ENCODE results near the gene UTS2B. TPM values are rescaled to one million over a fixed set of nuclear protein-coding genes. Genes with fewer than 3 reads are reported as not detected.
A peak's percentile ranks its signal among the peaks of the same experiment; 100 is the strongest.

The UTS2B gene
- total RNA-seq, 1 donor from 2014 or later: 0.80 TPM

DNA sequence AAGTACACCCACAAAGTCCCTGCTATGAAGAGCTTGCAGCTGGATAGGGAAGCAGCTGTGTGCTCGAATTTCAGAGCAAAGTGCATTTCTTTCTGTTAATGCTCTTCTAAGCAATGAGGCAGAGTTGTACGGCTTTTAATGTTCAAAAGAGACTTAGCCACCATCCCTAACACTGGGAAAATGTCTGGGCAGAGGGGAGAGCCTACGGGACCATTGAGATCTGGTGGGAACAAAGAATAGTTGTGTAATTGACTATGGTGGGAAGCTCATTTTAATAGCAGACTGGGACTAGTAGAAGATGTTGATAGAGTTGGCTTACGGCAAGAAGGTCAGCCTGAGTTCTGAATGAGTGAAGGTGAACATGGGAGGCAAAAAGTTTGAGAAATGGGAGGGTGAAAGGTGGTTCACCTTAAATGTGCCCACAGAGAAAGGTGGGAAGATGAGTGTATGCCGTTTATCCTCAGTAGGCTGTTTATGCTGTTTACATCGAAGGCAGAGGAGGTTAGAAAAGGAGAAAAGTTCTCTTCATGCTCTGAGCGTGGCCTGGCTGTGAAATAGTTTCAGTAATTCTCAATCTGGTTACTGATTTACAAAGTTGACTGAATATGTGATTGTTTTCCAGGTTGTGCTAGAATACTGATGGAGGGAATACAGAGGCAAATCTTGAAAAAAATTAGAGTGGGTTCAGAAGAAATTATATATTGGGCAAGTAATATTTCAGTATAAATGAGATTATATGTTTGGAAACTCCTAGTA is 22.9 kb upstream of the UTS2B start:
- peak; percentile 72 for DNase-seq (ENCODE audit: low read depth)

DNA sequence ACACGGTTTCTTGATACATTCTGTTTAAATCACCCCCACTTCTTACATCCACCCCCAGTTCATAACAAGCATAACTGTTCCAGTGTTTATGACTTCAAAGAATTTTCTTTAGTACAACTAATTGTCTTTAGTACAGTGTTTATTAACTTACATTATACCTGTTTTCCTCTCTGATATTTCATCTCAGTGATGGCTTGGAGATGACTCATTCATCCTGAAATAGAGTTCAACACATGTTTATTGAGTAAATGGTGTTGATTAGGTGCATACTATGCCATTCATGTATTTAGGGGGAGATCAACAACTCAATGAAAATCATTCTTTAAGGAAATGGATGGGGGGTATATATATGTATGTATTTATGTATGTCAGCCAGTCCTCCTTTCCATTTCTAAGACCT is 21.7 kb upstream of the UTS2B start:
- peak; percentile 81 for DNase-seq (ENCODE audit: low read depth)

DNA sequence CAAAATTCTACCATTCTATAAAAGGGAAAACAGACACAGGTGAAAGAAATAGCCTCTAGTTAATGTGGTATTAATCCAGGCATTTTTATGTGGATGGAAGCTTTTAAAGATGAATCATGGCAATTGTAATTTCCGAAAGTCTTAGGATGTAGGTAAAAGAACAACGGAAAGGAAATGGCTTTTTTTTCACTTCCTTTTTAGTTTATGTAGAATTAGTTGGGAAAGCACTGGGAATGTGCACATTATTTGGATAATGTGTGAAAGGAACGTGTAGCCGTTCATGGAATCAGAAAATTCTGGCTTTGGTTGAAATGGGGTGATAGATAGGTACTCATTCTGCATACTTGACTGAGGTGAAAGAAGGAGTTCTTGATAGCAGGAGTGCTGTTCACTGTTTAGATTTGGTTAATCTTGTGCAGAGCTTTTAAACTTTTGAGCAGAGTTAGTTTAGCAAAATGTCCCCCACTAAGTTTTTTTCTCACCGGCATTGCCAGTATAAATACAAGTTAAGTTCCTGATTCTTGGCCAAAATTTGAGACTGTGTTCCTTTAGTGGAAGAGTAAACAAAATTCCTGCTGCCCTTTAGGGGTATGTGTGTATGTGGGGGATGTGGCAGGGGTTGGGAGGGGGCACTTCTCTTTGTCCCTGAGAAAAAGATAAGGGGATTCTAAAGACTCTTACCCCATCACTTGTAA is 20.2 kb upstream of the UTS2B start:
- peak; percentile 58 for DNase-seq (ENCODE audit: low read depth)

DNA sequence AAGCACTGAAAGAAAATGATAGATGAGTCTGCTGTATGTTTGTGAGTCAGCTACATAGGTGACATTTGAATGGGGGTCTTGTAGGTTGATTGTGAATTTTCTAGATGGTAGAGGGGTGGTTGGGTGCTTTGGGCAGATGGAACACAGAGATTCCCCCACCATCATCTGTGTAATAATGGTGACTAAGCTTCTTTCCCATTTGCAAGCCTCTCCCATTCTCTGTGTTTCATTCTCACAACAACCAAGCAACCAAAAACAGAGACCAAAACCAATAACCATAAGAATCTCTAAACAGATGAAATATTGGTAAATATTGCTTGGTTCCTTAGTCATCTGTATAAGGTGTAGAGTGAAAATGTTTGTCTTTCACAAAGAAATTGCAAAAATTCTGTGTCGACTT is 17.8 kb upstream of the UTS2B start:
- no peak for DNase-seq (ENCODE audit: low read depth)

DNA sequence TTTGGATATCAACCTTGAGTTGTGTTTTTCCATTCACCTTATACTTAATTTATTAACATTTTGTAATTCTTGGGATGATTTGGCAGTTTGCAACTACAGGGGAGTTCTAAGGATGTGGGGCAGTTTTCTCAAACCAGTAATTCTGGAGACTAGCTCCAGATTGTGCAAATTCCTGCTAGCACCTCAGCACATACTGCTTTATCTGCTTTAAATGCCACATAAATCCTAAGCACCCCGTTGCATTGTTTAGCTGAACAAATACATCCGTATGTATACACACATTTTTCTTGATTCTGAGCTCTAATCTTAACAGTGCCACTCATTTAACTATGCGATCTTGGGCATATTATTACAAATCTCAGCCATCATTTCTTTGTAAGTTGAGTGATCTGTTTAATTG is 16.9 kb upstream of the UTS2B start:
- DNase-seq (ENCODE audit: low read depth): no peak

DNA sequence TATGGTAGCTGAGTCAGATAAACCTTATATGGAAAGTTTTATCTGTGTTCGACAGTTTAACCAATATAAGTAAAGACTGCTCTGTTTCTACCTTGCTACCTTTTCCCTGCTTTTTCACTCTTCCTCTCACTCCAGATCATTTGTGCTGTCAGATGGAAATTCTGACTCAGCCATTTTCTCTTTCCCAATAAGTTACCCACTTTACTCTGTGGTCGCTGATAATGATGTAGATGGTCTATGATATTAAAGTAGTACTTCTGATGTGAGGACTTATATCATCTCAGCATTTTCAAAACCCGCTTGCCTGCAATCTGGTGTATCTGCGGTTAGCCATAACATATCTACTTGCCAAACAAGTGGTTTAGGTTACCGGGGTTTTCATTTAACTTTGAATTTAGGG is 15.0 kb upstream of the UTS2B start:
- no peak for DNase-seq (ENCODE audit: low read depth)

DNA sequence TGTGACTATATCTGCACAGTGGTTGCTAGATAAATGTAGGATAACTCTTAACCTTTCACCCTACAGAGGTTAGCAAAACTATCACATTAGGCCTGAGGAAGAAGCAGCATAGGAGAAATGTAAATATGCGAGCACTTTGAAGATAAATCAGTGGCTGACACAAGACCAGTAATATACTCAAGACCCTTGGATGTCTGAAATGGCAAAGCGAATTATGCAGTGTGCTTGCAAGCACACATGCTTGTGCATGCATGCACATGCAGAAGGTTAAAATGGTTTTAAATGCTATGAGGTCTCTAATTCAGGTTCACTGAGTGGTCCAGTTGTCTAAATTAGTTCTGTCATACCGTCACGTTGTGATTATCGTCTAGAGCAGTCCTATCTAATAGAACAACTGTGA is 13.6 kb upstream of the UTS2B start:
- no peak for DNase-seq (ENCODE audit: low read depth)

DNA sequence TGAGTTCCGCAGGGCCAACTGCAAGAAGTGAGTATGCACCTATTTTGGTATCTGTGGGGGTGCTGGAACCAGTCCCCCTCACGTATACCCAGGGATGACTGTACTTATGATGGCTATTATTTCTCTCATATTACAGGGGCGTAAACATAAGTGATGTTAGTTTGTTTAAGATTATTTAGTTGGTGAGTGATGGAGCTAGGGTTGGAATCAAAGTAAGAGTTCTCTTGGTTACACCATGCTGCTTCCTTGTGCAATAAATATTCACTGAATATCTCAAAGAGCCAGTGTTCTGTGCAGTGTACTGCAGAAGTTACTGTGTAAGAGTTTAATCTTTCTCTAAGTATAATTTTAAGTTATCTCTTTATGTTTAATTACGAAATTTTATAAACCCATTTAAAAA is 12.8 kb upstream of the UTS2B start:
- no peak for DNase-seq (ENCODE audit: low read depth)

DNA sequence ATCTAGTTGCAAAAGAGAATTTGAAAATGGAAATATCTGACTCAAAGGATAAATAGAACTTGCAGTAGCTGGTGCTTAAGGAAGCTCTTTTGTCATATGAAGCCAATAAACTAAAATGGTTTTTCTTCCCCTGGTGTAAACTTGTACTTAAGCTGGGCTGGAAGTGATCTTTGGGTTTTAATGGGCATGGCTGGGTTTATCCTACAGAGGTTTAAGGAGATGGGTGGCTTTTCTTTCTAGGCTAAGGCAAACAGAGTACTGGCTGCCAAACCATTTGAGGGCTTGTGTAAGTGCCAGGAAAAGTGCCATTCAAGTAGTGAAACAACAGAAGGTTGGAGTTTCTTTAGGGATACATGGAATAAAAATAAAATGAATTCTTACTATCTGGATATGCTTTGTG is 12.1 kb upstream of the UTS2B start:
- DNase-seq (ENCODE audit: low read depth): no peak

DNA sequence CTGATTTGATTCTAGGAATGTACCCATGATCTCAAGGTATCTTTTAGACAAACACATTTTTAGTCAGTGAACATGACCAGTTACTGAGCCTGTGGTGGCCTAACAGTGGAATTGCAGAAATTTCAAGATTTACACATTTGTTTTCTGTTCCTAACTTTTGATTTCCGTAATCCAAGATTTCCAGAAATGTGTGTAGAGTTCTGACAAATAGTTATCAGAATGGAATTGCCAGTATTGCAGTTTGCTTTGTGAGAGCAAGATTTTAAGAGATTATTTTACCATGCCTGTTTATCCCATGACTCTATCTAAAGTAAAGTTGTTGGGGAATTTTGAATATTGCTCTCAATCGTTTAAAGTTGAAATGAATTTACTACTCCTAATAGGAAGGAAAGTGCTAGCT is 11.7 kb upstream of the UTS2B start:
- DNase-seq (ENCODE audit: low read depth): no peak

DNA sequence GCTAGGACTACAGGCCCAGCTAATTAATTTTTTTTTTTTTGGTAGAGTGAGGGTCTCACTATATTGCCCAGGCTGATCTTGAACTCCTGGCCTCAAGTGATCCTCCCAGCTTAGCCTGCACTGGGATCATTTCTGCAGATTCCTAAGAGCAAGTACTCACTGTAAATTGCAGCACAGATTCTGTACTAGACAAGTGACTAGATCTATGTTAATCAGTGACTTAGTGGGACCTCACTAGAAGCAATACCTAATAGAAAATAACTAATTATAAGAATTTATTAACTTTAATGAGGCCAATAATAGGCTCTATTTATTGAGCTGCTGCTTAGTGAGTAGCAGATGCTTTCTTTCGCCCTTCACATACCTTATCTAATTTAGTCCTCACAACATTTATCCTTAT is 10.6 kb upstream of the UTS2B start:
- no peak for DNase-seq (ENCODE audit: low read depth)

DNA sequence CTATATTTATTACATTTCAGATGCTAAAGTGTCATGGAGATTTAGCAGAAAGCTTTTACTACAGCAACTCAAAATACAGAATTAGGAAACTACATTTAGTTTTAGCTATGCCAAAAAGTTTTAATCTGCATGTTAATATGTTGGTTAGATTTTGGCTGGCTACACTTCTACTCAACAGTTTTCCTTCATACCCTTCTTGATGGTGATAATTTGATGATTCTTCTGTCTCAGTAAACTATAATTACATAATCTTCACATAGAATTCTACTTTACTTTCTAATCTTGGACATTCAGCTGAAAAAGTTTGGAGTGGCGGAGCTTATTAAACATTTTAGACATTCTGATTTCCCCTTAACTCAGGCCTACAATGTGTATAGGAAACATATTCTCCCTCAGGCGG is 10.0 kb upstream of the UTS2B start:
- DNase-seq (ENCODE audit: low read depth): no peak

DNA sequence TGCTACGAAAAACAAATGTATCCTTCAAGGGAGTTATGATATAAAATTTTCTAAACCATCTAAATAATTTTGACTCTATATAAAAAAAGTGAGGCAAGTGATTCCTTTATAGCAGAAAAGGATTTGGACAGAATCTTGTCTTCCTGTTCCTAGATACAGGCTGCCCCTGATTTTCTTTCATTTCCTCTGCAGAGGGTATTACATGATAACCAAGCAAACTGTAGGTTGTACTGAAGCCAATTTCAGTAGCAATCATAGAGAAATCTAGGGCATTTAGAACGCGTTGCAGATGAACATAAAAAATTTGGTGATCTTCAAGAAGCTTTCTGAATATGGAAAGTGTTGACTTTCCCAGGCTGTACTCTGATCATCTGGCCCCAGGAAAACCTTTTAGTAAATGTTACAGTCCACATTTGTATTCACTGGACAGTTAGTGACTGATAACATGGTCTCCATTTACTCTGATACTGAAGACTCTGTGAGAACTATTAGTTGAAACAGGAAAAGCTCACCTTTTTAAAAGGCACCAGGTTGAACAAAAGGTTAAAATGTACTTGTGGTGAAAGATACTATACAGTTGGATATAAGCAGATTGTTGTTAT is 9.1 kb upstream of the UTS2B start:
- DNase-seq (ENCODE audit: low read depth): no peak

DNA sequence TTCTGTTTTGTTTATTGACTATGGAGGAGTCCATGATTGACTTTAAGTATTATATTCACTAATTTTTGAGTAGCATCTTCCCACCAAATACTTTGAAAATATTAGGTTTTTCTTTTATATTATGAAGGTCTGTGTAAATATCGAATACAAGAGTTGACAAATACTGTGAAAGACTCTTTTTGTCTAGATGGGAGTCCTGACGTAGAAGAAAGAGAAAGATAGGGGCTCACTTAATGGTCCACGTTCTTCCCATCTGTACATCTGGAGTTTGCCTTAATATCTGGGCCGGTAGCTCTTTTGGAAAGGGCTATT is 7.8 kb upstream of the UTS2B start:
- DNase-seq (ENCODE audit: low read depth): no peak

DNA sequence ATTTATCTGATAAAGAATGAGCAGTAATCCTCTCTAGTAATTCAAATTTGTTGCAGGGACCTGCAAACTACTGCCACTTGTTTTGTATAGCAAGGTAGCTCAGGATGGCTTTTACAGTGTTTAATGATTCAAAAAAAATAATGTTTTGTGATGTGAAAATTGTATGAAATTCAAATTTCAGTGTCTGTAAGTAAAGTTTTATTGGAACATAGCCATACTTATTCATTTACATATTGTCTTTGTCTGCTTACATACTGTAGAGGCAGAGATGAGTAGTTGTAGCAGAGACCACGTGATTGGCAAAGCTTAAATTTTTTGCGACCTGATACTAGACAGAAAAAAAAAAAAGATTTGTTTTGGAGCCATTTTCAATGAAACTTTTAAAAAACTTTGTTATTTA is 6.5 kb upstream of the UTS2B start:
- DNase-seq (ENCODE audit: low read depth): no peak

DNA sequence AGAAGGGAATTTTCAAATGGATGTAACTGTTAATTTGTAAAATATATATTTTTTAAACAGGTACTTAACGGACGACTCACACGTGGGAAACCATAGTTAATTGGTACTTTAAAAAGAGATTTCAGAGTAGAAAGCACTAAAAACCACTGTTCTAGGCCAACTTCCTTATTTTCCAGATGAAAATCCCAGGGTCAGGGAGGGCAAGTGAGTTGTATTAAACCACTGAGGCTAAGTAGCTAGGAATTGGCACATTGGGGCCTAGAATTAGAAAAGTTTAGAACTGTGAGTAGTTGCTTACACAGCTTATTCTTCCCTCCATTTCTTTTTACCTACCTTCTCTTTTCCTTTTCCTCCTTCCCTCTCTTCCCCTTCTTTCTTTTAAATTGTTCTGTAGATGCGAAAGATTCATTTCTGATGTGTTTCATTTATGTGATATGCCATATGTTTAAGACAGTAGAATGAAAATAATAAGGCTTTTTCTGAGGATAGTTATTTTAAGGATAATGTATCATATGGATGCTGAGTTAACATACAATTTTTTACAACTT is 4.1 kb upstream of the UTS2B start:
- no peak for DNase-seq (ENCODE audit: low read depth)

DNA sequence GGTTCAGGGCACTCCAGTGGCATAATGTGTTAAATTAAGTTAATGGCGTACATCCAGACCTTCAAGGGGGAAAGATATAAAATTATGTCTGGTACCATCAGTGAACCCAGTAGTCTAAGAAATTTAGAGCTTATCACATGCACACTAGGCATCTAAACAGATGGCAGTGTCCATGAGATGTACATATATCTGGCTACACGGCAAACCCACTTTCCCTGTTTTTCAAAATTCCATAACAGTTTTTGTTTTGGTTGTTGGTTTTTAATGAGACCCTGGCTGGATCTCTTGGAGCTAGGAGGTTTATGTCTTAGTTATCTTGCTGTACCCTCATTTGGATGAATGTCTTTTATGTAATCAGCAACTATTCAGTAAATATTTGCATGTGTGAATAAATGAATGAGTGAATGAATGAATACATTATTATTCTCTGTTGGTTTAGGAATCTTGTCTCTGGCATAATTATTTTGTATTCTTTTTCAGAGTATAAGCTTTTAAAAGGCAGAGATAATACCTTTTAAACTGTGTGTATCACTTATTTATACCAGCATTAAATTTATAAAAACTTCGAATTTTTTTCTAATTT is 3.1 kb upstream of the UTS2B start:
- DNase-seq (ENCODE audit: low read depth): no peak

DNA sequence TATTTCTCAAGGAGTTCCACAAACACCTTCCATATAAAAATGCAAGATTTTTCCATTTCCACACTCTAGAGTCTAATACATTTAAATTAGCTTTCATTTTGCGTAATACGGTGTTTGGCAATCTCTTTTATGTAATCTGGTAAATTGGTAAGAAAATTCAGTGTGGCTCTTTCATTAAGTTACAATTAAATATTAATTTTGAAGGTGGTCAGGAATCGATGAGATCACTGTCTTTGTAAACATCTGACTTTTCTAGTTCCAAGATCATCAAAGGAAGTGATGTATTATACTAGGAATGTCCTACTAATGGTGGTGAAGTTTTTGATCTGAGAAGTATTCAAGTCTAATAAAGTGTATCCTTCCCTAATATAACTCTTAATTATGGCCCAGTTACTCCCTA is 1.1 kb upstream of the UTS2B start:
- DNase-seq (ENCODE audit: low read depth): peak; percentile 87

DNA sequence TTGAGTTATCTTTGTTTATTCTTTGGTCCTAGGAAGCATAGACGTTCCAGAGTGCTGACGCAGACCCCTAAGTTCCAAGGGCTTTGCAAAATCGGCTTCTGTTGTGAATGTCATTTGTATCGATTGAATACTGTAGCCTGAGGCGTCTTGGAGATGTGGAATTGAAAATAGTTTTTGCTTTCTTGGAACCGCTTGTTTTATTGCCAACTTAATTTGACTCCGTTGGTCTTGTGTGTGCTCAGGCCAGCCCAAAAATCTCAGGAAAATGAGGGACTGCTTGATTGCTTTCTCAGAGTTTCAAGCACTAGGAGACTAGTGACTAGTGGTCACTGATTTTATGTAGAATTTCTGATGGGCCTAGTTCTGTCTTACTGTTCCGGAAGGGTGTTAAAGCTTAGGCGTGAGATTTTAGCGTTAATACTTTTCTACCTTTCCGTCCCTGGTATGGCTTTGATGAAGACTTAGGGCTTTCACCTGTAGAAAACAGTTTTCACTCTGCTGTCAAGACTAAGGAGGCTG is 263 bp upstream of the UTS2B start:
- DNase-seq (ENCODE audit: low read depth): peak; percentile 74

DNA sequence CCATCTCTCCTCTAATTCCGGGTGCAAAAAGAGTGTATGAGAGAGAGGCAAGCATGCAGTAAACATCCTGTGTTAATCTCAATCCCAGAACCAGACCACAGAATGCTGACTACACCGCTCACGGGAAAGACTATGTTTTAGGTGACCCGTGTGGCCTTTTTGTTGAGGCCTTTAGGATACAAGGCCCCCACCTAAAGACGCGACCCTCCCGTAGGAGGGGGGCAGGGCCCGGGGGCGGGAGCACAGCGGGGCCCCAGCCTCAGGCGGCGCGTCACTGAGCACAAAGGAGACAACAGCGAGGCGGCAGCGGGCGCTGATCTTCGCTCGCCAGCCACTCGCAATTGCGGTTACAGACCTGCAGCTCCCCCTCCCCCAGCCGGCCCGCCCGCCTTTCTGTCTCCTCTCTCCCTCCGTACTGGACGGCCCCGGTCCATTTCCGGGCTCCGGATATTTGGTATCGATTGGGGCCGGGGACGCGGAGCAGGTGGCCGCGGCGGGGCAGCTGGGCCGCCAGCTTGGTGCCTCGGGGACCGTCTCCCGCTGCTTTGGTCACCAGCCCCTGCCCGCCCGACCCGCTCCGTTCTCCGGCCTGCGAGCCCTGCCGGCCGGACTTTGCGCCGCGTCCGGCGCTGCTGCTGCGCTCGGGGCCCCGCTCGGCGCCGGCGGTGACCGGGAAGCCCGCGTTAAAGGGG is 1.2 kb downstream of the UTS2B start, which contains the start of gene CCDC50:
TSS of gene CCDC50 (plus strand) at position 433 of the 692 bp plus-strand sequence. CDS start 281 bp downstream, outside the sequence.
- DNase-seq (ENCODE audit: low read depth): peak; percentile 50

DNA sequence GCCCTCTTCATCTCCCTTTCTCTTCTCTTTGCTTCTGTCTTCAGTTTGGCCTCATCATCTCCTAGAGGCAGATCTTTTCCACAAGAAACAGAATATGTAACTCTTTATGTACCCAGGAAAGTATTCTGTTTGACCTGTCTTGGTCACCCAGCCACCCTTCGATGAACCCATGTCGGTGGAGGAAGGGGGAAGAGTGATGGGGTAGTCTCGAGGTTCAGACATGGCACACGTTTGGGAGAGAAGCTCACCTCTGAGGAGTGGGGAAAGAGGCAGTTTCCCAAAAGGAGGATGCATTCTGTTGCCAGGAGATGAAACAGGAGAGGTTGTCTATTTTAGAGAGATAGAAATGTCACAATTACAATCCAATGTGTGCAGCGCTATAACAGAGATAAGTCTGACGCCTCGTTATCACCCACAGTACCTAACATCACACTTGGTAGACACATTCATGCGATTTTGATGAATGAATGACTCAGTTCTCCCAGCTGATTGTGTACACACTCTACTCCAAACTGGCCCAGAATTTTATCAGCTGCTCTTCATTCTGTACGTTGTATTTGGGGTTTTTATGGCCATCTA is 1.9 kb downstream of the UTS2B start:
- DNase-seq (ENCODE audit: low read depth): no peak

Data from renal cortical epithelial cell (primary cell).